ENCODE data around the gene PRAMEF13.

- TF ChIP-seq CTCF (IDR thresholded peaks at IDR 0.05; ENCODE audit: insufficient read depth, low read length, poor library complexity, severe bottlenecking) (peak; percentile 51), EZH2phosphoT487 (conservative IDR thresholded peaks at IDR 0.05; ENCODE audit: low read length) (no peak)
These were observed 27.2 kb upstream of the PRAMEF13 start for GRCh38 chr1:13228343-13228781.
